NCI-H345 treated with DMSO at 0.1 percent for 48 hours (cell line): ENCODE data around the gene ASB8.

Experiments used
- DNase-seq: peaks from one replicate; lab custom pipeline; 2025; ENCODE audit not compliant: unreplicated experiment; lab: John Stamatoyannopoulos, UW

ASB8 gene

GRCh38 chr12:48106681-48107613, 50.4 kb downstream of the ASB8 start:
- no peak for DNase-seq

GRCh38 chr12:48105867-48106680, 51.2 kb downstream of the ASB8 start, which contains the start of gene SENP1:
TSS of gene SENP1 (minus strand) at chr12:48106079. CDS start at chr12:48101472, 4,607 bp downstream.
- peak; percentile 37 for DNase-seq

DNA sequence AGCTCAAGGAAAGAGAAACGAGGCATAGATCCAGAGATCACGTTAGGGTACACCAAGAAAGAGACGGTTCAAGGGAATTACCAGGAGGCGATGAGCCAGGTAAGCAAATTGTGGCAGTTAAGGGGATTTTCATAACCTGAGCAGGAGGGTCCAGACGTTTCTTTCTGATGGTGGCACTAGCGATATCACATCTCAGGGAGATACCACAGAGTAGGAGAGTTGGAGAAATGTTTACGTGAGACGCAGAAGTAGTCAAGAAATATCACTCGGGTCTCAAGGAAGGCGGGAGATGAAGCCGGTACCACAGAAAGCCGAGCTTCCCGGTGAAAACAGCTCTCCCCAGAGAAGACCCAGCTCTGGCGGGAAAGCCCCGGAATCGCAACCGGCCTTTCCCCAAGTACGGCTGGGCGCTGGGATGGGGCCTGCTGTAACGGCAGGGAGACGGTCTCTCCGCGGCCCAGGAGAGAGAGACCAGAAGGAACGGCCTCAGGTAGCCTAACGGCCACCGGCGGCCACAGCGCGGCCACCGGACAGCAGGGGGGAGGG, 51.9 kb downstream of the ASB8 start:
- DNase-seq = no peak

DNA sequence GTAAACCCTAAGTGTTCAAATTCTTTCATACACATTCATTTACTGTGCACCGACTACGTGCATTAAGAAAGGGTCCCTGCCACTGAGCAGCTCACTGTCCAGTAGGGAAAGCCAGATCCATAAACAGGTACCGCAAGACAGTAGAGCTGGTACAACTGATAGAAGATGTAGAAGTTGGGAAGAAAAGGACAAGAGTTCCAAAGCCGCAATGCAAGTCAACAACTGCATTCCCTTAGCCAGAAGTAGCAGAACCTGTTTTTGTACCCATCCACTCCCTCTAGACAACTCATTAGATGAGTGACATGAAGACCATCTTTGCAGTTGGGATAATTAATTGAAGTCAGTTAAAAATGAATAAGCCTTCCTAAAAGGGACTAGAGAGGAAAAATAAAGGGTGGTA, 52.8 kb downstream of the ASB8 start:
- DNase-seq = no peak
